ENCODE results near the gene MOB3B.

Gene MOB3B

GRCh38 chr9:27533311-27533710 lies 3.7 kb upstream of the MOB3B start:
- H3K27me3 ChIP-seq (ENCODE audit: control insufficient read depth, low read length), result peaks cover 32% of the 10 kb centered on the region
- no peak overlapping the region for H3K4me3 ChIP-seq (ENCODE audit: low read length)
- no peaks in the 10 kb centered on the region; the same call in 1 of the 2 replicates for H3K9me2 ChIP-seq (replicated peaks; ENCODE audit: control insufficient read depth, low read length)
- H3F3A ChIP-seq (ENCODE audit: control insufficient read depth, insufficient read depth), result no peaks in the 10 kb centered on the region
- TF ChIP-seq CTCF (IDR thresholded peaks at IDR 0.05; ENCODE audit: low read depth, low read length, poor library complexity, severe bottlenecking) (no peak), EZH2phosphoT487 (IDR thresholded peaks at IDR 0.05; ENCODE audit: borderline replicate concordance, low read length) (no peak)
- no peaks in the 10 kb centered on the region for H3K9me3 ChIP-seq (ENCODE audit: control insufficient read depth, insufficient read depth, low read length)
- H3K36me3 ChIP-seq (ENCODE audit: control insufficient read depth, low read length), result no peaks in the 10 kb centered on the region
- no peak overlapping the region for H3K4me2 ChIP-seq (ENCODE audit: low read length)
- H3K4me1 ChIP-seq (ENCODE audit: control insufficient read depth, low read length), result peaks cover 18% of the 10 kb centered on the region
- no peaks in the 10 kb centered on the region for H3K79me2 ChIP-seq (ENCODE audit: control insufficient read depth, low read length)
- H4K20me1 ChIP-seq (ENCODE audit: control insufficient read depth, insufficient read depth, low read depth, low read length), result no peaks in the 10 kb centered on the region
- H3K27ac ChIP-seq (ENCODE audit: low read depth, low read length), result no peak overlapping the region

GRCh38 chr9:27532046-27532445 lies 2.4 kb upstream of the MOB3B start:
- H3K79me2 ChIP-seq (ENCODE audit: control insufficient read depth, low read length), result no peaks in the 10 kb centered on the region
- no peaks in the 10 kb centered on the region for H3K9me3 ChIP-seq (ENCODE audit: control insufficient read depth, insufficient read depth, low read length)
- no peak overlapping the region for H3K27ac ChIP-seq (ENCODE audit: low read depth, low read length)
- TF ChIP-seq EZH2phosphoT487 (IDR thresholded peaks at IDR 0.05; ENCODE audit: borderline replicate concordance, low read length), result no peak
- TF ChIP-seq CTCF (IDR thresholded peaks at IDR 0.05; ENCODE audit: low read depth, low read length, poor library complexity, severe bottlenecking), result no peak
- H3K4me2 ChIP-seq (ENCODE audit: low read length), result no peak overlapping the region
- no peaks in the 10 kb centered on the region for H4K20me1 ChIP-seq (ENCODE audit: control insufficient read depth, insufficient read depth, low read depth, low read length)
- H3K4me1 ChIP-seq (ENCODE audit: control insufficient read depth, low read length), result peaks cover 18% of the 10 kb centered on the region
- H3K27me3 ChIP-seq (ENCODE audit: control insufficient read depth, low read length), result peaks cover 44% of the 10 kb centered on the region
- H3F3A ChIP-seq (ENCODE audit: control insufficient read depth, insufficient read depth), result no peaks in the 10 kb centered on the region
- H3K4me3 ChIP-seq (ENCODE audit: low read length), result no peak overlapping the region
- no peaks in the 10 kb centered on the region for H3K36me3 ChIP-seq (ENCODE audit: control insufficient read depth, low read length)
- H3K9me2 ChIP-seq (replicated peaks; ENCODE audit: control insufficient read depth, low read length), result no peaks in the 10 kb centered on the region

GRCh38 chr9:27530915-27531755 lies 1.5 kb upstream of the MOB3B start:
- H3K4me2 ChIP-seq (ENCODE audit: low read length), result no peak overlapping the region
- no peak overlapping the region for H3K27ac ChIP-seq (ENCODE audit: low read depth, low read length)
- H3K79me2 ChIP-seq (ENCODE audit: control insufficient read depth, low read length), result no peaks in the 10 kb centered on the region
- H3K4me1 ChIP-seq (ENCODE audit: control insufficient read depth, low read length), result peaks cover 18% of the 10 kb centered on the region
- H3K27me3 ChIP-seq (ENCODE audit: control insufficient read depth, low read length), result peaks cover 48% of the 10 kb centered on the region
- H3K9me2 ChIP-seq (replicated peaks; ENCODE audit: control insufficient read depth, low read length), result no peaks in the 10 kb centered on the region
- H3K9me3 ChIP-seq (ENCODE audit: control insufficient read depth, insufficient read depth, low read length), result no peaks in the 10 kb centered on the region
- no peak for TF ChIP-seq EZH2phosphoT487 (IDR thresholded peaks at IDR 0.05; ENCODE audit: borderline replicate concordance, low read length)
- no peaks in the 10 kb centered on the region for H3K36me3 ChIP-seq (ENCODE audit: control insufficient read depth, low read length)
- H3F3A ChIP-seq (ENCODE audit: control insufficient read depth, insufficient read depth), result no peaks in the 10 kb centered on the region
- no peak overlapping the region for H3K4me3 ChIP-seq (ENCODE audit: low read length)
- H4K20me1 ChIP-seq (ENCODE audit: control insufficient read depth, insufficient read depth, low read depth, low read length), result no peaks in the 10 kb centered on the region

GRCh38 chr9:27528886-27529315 lies 713 bp downstream of the MOB3B start:
- no peaks in the 10 kb centered on the region for H4K20me1 ChIP-seq (ENCODE audit: control insufficient read depth, insufficient read depth, low read depth, low read length)
- no peaks in the 10 kb centered on the region for H3K9me2 ChIP-seq (replicated peaks; ENCODE audit: control insufficient read depth, low read length)

More at GRCh38 chr9:27528886-27529315, 713 bp downstream of the MOB3B start:
- H3K36me3 ChIP-seq (ENCODE audit: control insufficient read depth, low read length), result no peaks in the 10 kb centered on the region
- H3K9me3 ChIP-seq (ENCODE audit: control insufficient read depth, insufficient read depth, low read length), result no peaks in the 10 kb centered on the region
- no peak overlapping the region for H3K27ac ChIP-seq (ENCODE audit: low read depth, low read length)
- no peaks in the 10 kb centered on the region for H3F3A ChIP-seq (ENCODE audit: control insufficient read depth, insufficient read depth)
- no peaks in the 10 kb centered on the region for H3K79me2 ChIP-seq (ENCODE audit: control insufficient read depth, low read length)
- H3K27me3 ChIP-seq (ENCODE audit: control insufficient read depth, low read length), result peaks cover 56% of the 10 kb centered on the region
- H3K4me1 ChIP-seq (ENCODE audit: control insufficient read depth, low read length), result peaks cover 9% of the 10 kb centered on the region; the same call in 1 of the 2 replicates
- no peak for TF ChIP-seq EZH2phosphoT487 (IDR thresholded peaks at IDR 0.05; ENCODE audit: borderline replicate concordance, low read length)
- no peak for TF ChIP-seq CTCF (IDR thresholded peaks at IDR 0.05; ENCODE audit: low read depth, low read length, poor library complexity, severe bottlenecking)
- H3K4me3 ChIP-seq (ENCODE audit: low read length), result peak overlapping the region; percentile 58
- H3K4me2 ChIP-seq (ENCODE audit: low read length), result peak overlapping the region; percentile 66
